K562 (cell line): Measurements from ENCODE around the gene SLC25A2. TPM values are rescaled to one million over a fixed set of nuclear protein-coding genes. Genes with fewer than 3 reads are reported as not detected.

ENCODE experiments used
- ARID1B ChIP-seq: fragments of 450-650 bp; IDR thresholded peaks from 2 replicates; pipeline ENCODE4 v1.6.1; 2016; ENCODE audit warnings: antibody characterized with exemption, mild to moderate bottlenecking, inconsistent platforms
- ATF6 ChIP-seq: sonication (generic); formaldehyde crosslinking; IDR thresholded peaks from 2 replicates; pipeline ENCODE4 v1.4.0; 2020; ENCODE audit warnings: mild to moderate bottlenecking, missing genetic modification reagents
- C11orf30 ChIP-seq: fragments of 450-650 bp; IDR thresholded peaks from 2 replicates; pipeline ENCODE4 v1.6.1; 2016; ENCODE audit warnings: low read depth, mild to moderate bottlenecking
- CHCHD3 ChIP-seq: fragments of 250-450 bp; sonication (Bioruptor Pico); IDR thresholded peaks from 2 replicates; pipeline ENCODE4 v2.1.2; 2022; ENCODE audit warnings: mild to moderate bottlenecking
- CHD7 ChIP-seq: fragments of 200-600 bp; sonication (generic); IDR thresholded peaks from one replicate; pipeline ENCODE4 v1.6.1; 2012; ENCODE audit warnings: mild to moderate bottlenecking, low read depth, low read length, inconsistent platforms
- HDAC2 ChIP-seq: fragments of 450-650 bp; IDR thresholded peaks from 2 replicates; pipeline ENCODE4 v1.6.1; 2016; ENCODE audit warnings: mild to moderate bottlenecking
- HES1 ChIP-seq: fragments of 450-650 bp; IDR thresholded peaks from 2 replicates; pipeline ENCODE4 v1.6.1; 2016; ENCODE audit warnings: low read depth, mild to moderate bottlenecking, moderate library complexity
- MCM7 ChIP-seq, 2 experiments: fragments of 450-650 bp; IDR thresholded peaks; 2 replicates each; pipeline ENCODE4 v1.6.1; 2016 to 2018
- POLR3A ChIP-seq: IDR thresholded peaks from 2 replicates; pipeline ENCODE4 v1.6.1; 2011; ENCODE audit warnings: borderline replicate concordance, mild to moderate bottlenecking, moderate library complexity; ENCODE audit not compliant: insufficient read length, insufficient read depth; ENCODE audit errors: extremely low read depth
- RBM17 ChIP-seq: fragments of 200-400 bp; formaldehyde crosslinking; IDR thresholded peaks from 2 replicates; pipeline ENCODE4 v1.6.1; 2017; ENCODE audit warnings: low read depth, mild to moderate bottlenecking, low read length, borderline replicate concordance
- TAF1 ChIP-seq: IDR thresholded peaks from 2 replicates; pipeline ENCODE4 v1.6.1; 2011; ENCODE audit warnings: mild to moderate bottlenecking, low read length, moderate library complexity; ENCODE audit not compliant: insufficient read depth, control insufficient read depth, severe bottlenecking; ENCODE audit errors: extremely low read depth
- ZNF3 ChIP-seq: fragments of 250-450 bp; sonication (Bioruptor Pico); IDR thresholded peaks from 2 replicates; pipeline ENCODE4 v1.5.0; 2021; ENCODE audit warnings: mild to moderate bottlenecking, moderate library complexity
- ZNF586 ChIP-seq: fragments of 450-650 bp; formaldehyde crosslinking; conservative IDR thresholded peaks from 2 replicates; pipeline ENCODE4 v1.4.0; 2020; ENCODE audit warnings: mild to moderate bottlenecking, moderate library complexity
- polyA plus RNA-seq, 8 experiments: library from polyadenylated mRNA; depleted of rRNA in 4 of 8; stranded (reverse) in 5 of 8; unstranded in 3 of 8; fragments of >200 nt; fragmentation: Nextera tagmentation in 2 of 8; fragmentation: Illumina TruSeq in 1 of 8; extraction: Ambion mirVana in 2 of 8; extraction: Trizol in 1 of 8; gene quantifications; 2 replicates each; pipeline versions ENCODE4 v1.2.1 to v1.2.3, GENCODE V29; 2011 to 2014; ENCODE audit warnings: inconsistent platforms in 1 of 8, missing spikeins in 1 of 8
- total RNA-seq, 7 experiments: library from RNA; depleted of rRNA in 6 of 7; stranded (reverse); fragments of >200 nt in 6 of 7; fragmentation: Illumina TruSeq in 2 of 7; extraction: Trizol in 2 of 7; gene quantifications; 2 replicates each; pipeline versions ENCODE4 v1.2.1 to v1.2.3, GENCODE V29; 2011 to 2021; ENCODE audit warnings: low replicate concordance in 1 of 7

SLC25A2 gene
- total and polyA plus RNA-seq, 9 of the 15 experiments (the other 6 are each of a cell fraction or from before 2014, with no cell fraction given), result 0.09 to 0.11 (median 0.11) TPM; not detected in 6

- peak; percentile 91 for TF ChIP-seq ATF6 (CRISPR knock-in tag)
- no peak for TF ChIP-seq POLR3A
- no peak for TF ChIP-seq CHD7
- peak; percentile 39 for TF ChIP-seq C11orf30
- TF ChIP-seq RBM17, result no peak
- no peak for TF ChIP-seq ZNF586 (CRISPR knock-in tag)
- no peak for TF ChIP-seq ZNF3 (CRISPR knock-in tag)
- peak; percentile 92 for TF ChIP-seq TAF1
- no peak for TF ChIP-seq HES1
- no peak for TF ChIP-seq HDAC2
- no peak for TF ChIP-seq CHCHD3 (CRISPR knock-in tag)
- no peak for TF ChIP-seq MCM7 (IDR thresholded peaks at IDR 0.05)
- TF ChIP-seq ARID1B, result peak; percentile 25; the same call in 1 of the 2 replicates
Observed at GRCh38 chr5:141320225-141321169, 16.6 kb upstream of the SLC25A2 start, which contains the start of gene TAF7 (continued).
